Measurements from ENCODE around the gene RAB18.

RAB18 gene

DNA sequence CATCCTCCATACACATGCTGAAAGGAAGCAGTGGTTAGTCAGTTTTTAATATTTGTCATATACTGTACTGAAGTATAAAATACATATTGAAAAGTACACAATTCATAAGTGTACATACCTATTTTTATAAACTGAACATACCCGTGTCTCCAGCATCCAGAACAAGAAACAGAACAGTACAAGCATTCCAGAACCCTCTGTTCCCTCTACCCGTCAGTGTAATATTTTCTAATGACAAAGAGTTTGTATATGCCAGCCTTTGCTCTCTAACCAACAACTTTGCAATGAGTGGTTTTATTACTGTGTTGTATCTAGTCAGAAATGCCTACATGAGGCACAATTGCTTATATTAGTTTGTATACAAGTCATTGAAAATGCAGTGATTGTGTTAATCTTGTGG is 18.7 kb upstream of the RAB18 start:
- CTCF ChIA-PET, result no interaction called here
- TF ChIP-seq, protein P1, sequence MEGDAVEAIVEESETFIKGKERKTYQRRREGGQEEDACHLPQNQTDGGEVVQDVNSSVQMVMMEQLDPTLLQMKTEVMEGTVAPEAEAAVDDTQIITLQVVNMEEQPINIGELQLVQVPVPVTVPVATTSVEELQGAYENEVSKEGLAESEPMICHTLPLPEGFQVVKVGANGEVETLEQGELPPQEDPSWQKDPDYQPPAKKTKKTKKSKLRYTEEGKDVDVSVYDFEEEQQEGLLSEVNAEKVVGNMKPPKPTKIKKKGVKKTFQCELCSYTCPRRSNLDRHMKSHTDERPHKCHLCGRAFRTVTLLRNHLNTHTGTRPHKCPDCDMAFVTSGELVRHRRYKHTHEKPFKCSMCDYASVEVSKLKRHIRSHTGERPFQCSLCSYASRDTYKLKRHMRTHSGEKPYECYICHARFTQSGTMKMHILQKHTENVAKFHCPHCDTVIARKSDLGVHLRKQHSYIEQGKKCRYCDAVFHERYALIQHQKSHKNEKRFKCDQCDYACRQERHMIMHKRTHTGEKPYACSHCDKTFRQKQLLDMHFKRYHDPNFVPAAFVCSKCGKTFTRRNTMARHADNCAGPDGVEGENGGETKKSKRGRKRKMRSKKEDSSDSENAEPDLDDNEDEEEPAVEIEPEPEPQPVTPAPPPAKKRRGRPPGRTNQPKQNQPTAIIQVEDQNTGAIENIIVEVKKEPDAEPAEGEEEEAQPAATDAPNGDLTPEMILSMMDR (IDR thresholded peaks at IDR 0.05; ENCODE audit: insufficient read depth, low read length, missing control alignments), result no peak
- POLR2A ChIA-PET, result no interaction called here
- H3K4me3 ChIP-seq (ENCODE audit: low read depth, low read length), result no peak overlapping the region
- DNase-seq (ENCODE audit: low read depth, low spot score), result no peak

DNA sequence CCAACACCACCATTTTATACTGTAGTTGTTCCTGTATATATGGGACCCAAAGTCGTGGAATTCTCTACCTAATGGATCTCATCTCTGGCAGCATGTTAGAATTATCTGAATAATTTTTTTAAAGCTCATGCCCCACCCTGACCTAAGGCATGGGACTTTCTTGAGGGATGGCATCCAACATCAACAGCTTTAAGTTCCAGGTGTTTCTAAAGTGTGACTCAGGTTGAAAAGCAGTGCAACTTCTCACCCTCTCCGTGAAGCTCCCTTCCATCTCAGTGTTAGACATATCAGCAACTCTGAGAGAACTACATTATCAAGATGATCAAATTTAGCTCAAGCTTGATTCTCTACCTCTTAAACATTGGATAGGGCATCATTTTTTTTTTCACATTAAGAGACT is 18.1 kb upstream of the RAB18 start:
- ChIA-PET CTCF (no interaction called here), POLR2A (no interaction called here)
- DNase-seq (ENCODE audit: low read depth, low spot score), result no peak
- TF ChIP-seq, protein P1 (IDR thresholded peaks at IDR 0.05; ENCODE audit: insufficient read depth, low read length, missing control alignments), result no peak
- H3K4me3 ChIP-seq (ENCODE audit: low read depth, low read length), result no peak overlapping the region

DNA sequence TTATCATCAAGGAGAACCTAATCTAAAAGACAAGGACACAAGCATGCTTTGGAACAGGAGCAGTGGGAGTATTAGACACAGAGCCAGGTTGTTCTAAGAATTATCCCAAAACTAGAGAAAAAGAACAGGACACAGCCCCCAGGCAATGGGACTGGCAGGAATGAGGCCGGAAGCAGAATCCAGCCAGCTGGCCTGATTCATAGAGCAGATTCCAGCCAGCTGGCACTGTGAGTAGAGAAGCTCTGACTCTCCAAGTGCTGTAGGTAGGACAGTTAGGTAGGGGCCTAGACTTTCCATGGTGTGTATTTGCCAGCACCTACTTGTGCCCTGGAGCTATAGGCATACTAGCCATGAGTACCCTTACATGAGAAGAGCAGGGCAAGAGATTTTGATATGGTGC is 13.3 kb upstream of the RAB18 start:
- DNase-seq (ENCODE audit: low read depth, low spot score), result no peak
- ChIA-PET CTCF (interaction anchor here (1.0 kb wide), 1 partner anchor 903 kb away, joined by 3 read pairs; no protein-coding TSS in a partner anchor), POLR2A (interaction anchor here (1.4 kb wide), 1 partner anchor 9 kb away, joined by 3 read pairs; no protein-coding TSS in a partner anchor)
- TF ChIP-seq, protein P1 (IDR thresholded peaks at IDR 0.05; ENCODE audit: insufficient read depth, low read length, missing control alignments), result no peak
- no peak overlapping the region for H3K4me3 ChIP-seq (ENCODE audit: low read depth, low read length)

DNA sequence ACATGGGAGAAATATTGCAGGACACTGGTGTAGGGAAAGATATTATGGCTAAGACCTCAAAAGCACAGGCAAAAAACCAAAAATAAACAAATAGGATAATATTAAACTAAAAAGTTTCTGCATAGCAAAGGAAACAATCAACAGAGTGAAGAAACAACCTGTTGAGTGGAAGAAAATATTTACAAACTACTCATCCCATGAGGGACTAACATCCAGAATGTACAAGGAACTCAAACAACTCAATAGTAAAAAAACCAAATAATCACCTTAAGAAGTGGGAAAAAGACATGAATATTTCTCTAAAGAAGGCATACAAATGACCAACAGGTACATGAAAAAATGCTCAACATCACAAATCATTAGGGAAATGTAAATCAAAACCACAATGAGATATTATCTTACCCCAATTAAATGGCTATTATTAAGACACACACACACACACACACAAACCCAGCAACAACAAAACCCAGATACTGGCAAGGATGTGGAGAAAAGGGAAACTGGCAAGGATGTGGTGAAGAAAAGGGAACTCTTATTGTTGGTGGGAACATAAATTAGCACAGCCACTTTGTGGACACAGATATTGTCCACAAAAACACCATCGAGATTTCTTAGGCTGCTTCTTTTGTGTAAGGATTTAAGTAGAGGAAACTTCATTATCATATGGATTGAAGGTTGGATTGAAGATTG is 9.8 kb upstream of the RAB18 start:
- TF ChIP-seq, protein P1 (IDR thresholded peaks at IDR 0.05; ENCODE audit: insufficient read depth, low read length, missing control alignments), result no peak
- ChIA-PET POLR2A (no interaction called here), CTCF (no interaction called here)
- no peak overlapping the region for H3K4me3 ChIP-seq (ENCODE audit: low read depth, low read length)
- DNase-seq (ENCODE audit: low read depth, low spot score), result no peak

DNA sequence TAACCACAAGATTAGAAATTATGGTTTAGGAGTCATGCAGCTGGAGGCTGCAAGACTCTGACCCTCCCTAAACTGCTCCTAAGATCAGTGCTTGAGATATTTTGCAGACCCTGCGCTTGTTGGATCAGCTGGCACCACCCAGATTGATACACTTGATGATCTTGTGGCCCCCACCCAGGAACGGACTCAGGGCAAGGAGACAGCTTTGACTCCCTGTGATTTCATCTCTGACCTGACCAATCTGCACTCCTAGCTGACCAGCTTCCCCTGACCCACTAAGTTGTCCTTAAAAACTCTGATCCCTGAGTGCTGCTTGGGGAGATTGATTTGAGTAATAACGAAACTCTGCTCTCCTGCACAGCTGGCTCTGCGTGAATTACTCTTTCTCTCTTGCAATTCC is 8.0 kb upstream of the RAB18 start:
- no peak overlapping the region for H3K4me3 ChIP-seq (ENCODE audit: low read depth, low read length)
- POLR2A ChIA-PET, result no interaction called here
- DNase-seq (ENCODE audit: low read depth, low spot score), result no peak
- CTCF ChIA-PET, result no interaction called here
- TF ChIP-seq, protein P1 (IDR thresholded peaks at IDR 0.05; ENCODE audit: insufficient read depth, low read length, missing control alignments), result no peak

DNA sequence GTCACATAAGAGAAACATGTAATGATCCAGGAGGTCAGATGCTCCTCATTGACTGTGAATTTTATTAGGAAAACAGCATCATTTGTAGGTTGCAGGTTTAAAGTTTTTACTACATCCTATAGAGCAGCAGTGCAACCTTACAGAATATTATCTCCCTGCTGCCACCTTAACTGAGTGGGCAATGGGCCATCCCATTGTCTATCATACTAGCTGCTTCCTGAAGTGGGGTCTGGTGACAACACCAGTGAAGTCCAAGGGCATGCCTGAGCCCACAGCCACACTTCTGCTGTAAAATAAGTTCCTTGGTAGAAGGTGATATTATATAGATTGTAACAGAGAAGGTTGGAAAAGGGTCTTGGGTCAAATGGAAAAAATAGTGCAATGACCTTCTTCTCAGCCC is 4.0 kb upstream of the RAB18 start:
- TF ChIP-seq, protein P1 (IDR thresholded peaks at IDR 0.05; ENCODE audit: insufficient read depth, low read length, missing control alignments), result no peak
- no peak overlapping the region for H3K4me3 ChIP-seq (ENCODE audit: low read depth, low read length)
- CTCF ChIA-PET, result no interaction called here
- POLR2A ChIA-PET, result interaction anchor here (0.8 kb wide), 1 partner anchor 9 kb away, joined by 3 read pairs; no protein-coding TSS in a partner anchor
- no peak for DNase-seq (ENCODE audit: low read depth, low spot score)
